ENCODE measurements around the gene CLCN6.

CLCN6 gene

GRCh38 chr1:11888877-11889208 lies 82.9 kb downstream of the CLCN6 start:
- H3K27me3 ChIP-seq (ENCODE audit: low read depth, low read length) = no peaks in the 10 kb centered on the region
- H3K9me3 ChIP-seq (ENCODE audit: insufficient read depth, low read length) = no peaks in the 10 kb centered on the region
- H3K36me3 ChIP-seq (replicated peaks; ENCODE audit: low read depth, low read length) = no peaks in the 10 kb centered on the region
- no peak overlapping the region for H3K27ac ChIP-seq (ENCODE audit: low read length)
- no peak overlapping the region for H3K9ac ChIP-seq (ENCODE audit: low read length)
- no peaks in the 10 kb centered on the region for H4K20me1 ChIP-seq (ENCODE audit: insufficient read depth, low read length)
- no peak overlapping the region for H2AFZ ChIP-seq (ENCODE audit: low read depth, low read length)
- no peak overlapping the region for H3K4me2 ChIP-seq (ENCODE audit: low read length)
- no peaks in the 10 kb centered on the region for H3K79me2 ChIP-seq (ENCODE audit: low read length)
- H3K4me1 ChIP-seq (ENCODE audit: low read length) = no peaks in the 10 kb centered on the region
- H3K4me3 ChIP-seq (ENCODE audit: low read length) = no peak overlapping the region
- TF ChIP-seq EZH2phosphoT487 (IDR thresholded peaks at IDR 0.05; ENCODE audit: low read depth) (no peak), CTCF (IDR thresholded peaks at IDR 0.05; ENCODE audit: low read depth, low read length) (no peak)

- H3K9me3 ChIP-seq (ENCODE audit: insufficient read depth, low read length) = no peaks in the 10 kb centered on the region
- no peaks in the 10 kb centered on the region for H3K36me3 ChIP-seq (replicated peaks; ENCODE audit: low read depth, low read length)
- no peak overlapping the region for H3K27ac ChIP-seq (ENCODE audit: low read length)
- no peaks in the 10 kb centered on the region for H3K27me3 ChIP-seq (ENCODE audit: low read depth, low read length)
- H3K4me3 ChIP-seq (ENCODE audit: low read length) = no peak overlapping the region
- TF ChIP-seq EZH2phosphoT487 (IDR thresholded peaks at IDR 0.05; ENCODE audit: low read depth) = no peak
- TF ChIP-seq CTCF (IDR thresholded peaks at IDR 0.05; ENCODE audit: low read depth, low read length) = no peak
- no peaks in the 10 kb centered on the region for H4K20me1 ChIP-seq (ENCODE audit: insufficient read depth, low read length)
- no peak overlapping the region for H3K4me2 ChIP-seq (ENCODE audit: low read length)
- H3K4me1 ChIP-seq (ENCODE audit: low read length) = no peaks in the 10 kb centered on the region
- H3K9ac ChIP-seq (ENCODE audit: low read length) = no peak overlapping the region
- no peaks in the 10 kb centered on the region for H3K79me2 ChIP-seq (ENCODE audit: low read length)
- no peak overlapping the region for H2AFZ ChIP-seq (ENCODE audit: low read depth, low read length)
These were observed 85.6 kb downstream of the CLCN6 start for GRCh38 chr1:11891433-11892186.
